GM18951 (cell line): ENCODE data around the gene FOXJ1.

Experiments used
- POLR2A ChIP-seq: IDR thresholded peaks from 4 replicates; pipeline ENCODE4 v1.6.1; 2011; ENCODE audit warnings: mild to moderate bottlenecking; ENCODE audit not compliant: insufficient read length, insufficient read depth; ENCODE audit errors: extremely low read depth
- in situ Hi-C: fragments of 300-500 bp; cut with MboI; formaldehyde crosslinking; loops from one replicate; pipeline ENCODE4 v1.12.0; 2022; ENCODE audit warnings: low sequenced_read_pairs, mixed read lengths, inconsistent platforms; ENCODE audit not compliant: unreplicated experiment

The FOXJ1 gene

GRCh38 chr17:76134911-76135809, 5.9 kb downstream of the FOXJ1 start:
- in situ Hi-C loops, result no loop called here
- no peak for TF ChIP-seq POLR2A

GRCh38 chr17:76132574-76133338, 8.3 kb downstream of the FOXJ1 start:
- no peak for TF ChIP-seq POLR2A
- in situ Hi-C loops, result no loop called here

GRCh38 chr17:76131692-76132573, 9.1 kb downstream of the FOXJ1 start:
- in situ Hi-C loops, result no loop called here
- no peak for TF ChIP-seq POLR2A

GRCh38 chr17:76131051-76131691, 9.9 kb downstream of the FOXJ1 start:
- no peak for TF ChIP-seq POLR2A
- in situ Hi-C loops, result no loop called here

- in situ Hi-C loops, result no loop called here
- TF ChIP-seq POLR2A, result no peak
Measured at GRCh38 chr17:76130473-76130872, 10.6 kb downstream of the FOXJ1 start.

- in situ Hi-C loops, result loop anchor here (5.0 kb wide), 1 partner anchor 156 kb away; no protein-coding TSS in a partner anchor
- no peak for TF ChIP-seq POLR2A
Measured at GRCh38 chr17:76125922-76126321, 15.1 kb downstream of the FOXJ1 start.

- in situ Hi-C loops, result loop anchor here (5.0 kb wide), 1 partner anchor 157 kb away; no protein-coding TSS in a partner anchor
- no peak for TF ChIP-seq POLR2A
Measured at GRCh38 chr17:76125391-76125675, 15.7 kb downstream of the FOXJ1 start.

GRCh38 chr17:76124582-76125390, 16.3 kb downstream of the FOXJ1 start:
- no peak for TF ChIP-seq POLR2A

GRCh38 chr17:76123749-76124581, 17.1 kb downstream of the FOXJ1 start:
- no peak for TF ChIP-seq POLR2A
- in situ Hi-C loops, result loop anchor here (5.0 kb wide), 1 partner anchor 58 kb away; no protein-coding TSS in a partner anchor

More at GRCh38 chr17:76124582-76125390, 16.3 kb downstream of the FOXJ1 start:
- in situ Hi-C loops, result loop anchor here (5.0 kb wide), 2 partner anchors 58 to 158 kb away; no protein-coding TSS in a partner anchor

GRCh38 chr17:76123191-76123499, 17.9 kb downstream of the FOXJ1 start:
- no peak for TF ChIP-seq POLR2A

More at GRCh38 chr17:76123191-76123499, 17.9 kb downstream of the FOXJ1 start:
- in situ Hi-C loops, result loop anchor here (5.0 kb wide), 1 partner anchor 59 kb away; no protein-coding TSS in a partner anchor
